Prostate gland (tissue), 2 donors: ENCODE measurements around the gene NOCT.

Experiments
- CTCF ChIP-seq, 4 experiments: fragments of 200-600 bp in 2 of 4; fragments of 450-650 bp in 2 of 4; sonication (generic) in 2 of 4; IDR thresholded peaks; 1 replicate in 3 of 4; 2 replicates in 1 of 4; pipeline ENCODE4 v1.5.1; 2016 to 2019; ENCODE audit warnings: antibody characterized with exemption in 4 of 4, mild to moderate bottlenecking in 2 of 4, moderate library complexity in 2 of 4
- POLR2A ChIP-seq: fragments of 450-650 bp; IDR thresholded peaks from one replicate; pipeline ENCODE4 v1.6.1; 2016; ENCODE audit warnings: antibody characterized with exemption, mild to moderate bottlenecking
- POLR2AphosphoS5 ChIP-seq: sonication (generic); formaldehyde crosslinking; IDR thresholded peaks from one replicate; pipeline ENCODE4 v1.6.1; 2017; ENCODE audit warnings: antibody characterized with exemption

GRCh38 chr4:139084804-139085093, 69.2 kb downstream of the NOCT start:
- no peak for TF ChIP-seq POLR2AphosphoS5
- no peak for TF ChIP-seq CTCF (IDR thresholded peaks at IDR 0.05)
- no peak for TF ChIP-seq POLR2A
